GM12865 (cell line): ENCODE data around the gene FBXO45.
A peak's percentile ranks its signal among the peaks of the same experiment; 100 is the strongest.
"Not testable (repeated sequence)": the region's sequence is repeated elsewhere in the genome, so short reads cannot be mapped to it uniquely, and the experiment has no call there.

Experiments used
- DNase-seq: peaks from one replicate; pipeline ENCODE4 v3.0.0; 2010; ENCODE audit warnings: low read depth
- H3K4me3 ChIP-seq: 2 replicates; pipeline ENCODE4 v1.5.1; 2011; ENCODE audit warnings: mild to moderate bottlenecking, low read depth, low read length, control low read depth
- CTCF ChIP-seq: IDR thresholded peaks from 2 replicates; pipeline ENCODE4 v1.5.1; 2011; ENCODE audit warnings: low read length, control low read depth, low read depth, inconsistent platforms; ENCODE audit not compliant: insufficient read depth; ENCODE audit errors: missing control alignments

The FBXO45 gene

GRCh38 chr3:196603683-196604082 lies 35.2 kb downstream of the FBXO45 start:
- DNase-seq, result no peak
- H3K4me3 ChIP-seq, result no peak overlapping the region
- TF ChIP-seq CTCF, result no peak

- peak; percentile 66 for DNase-seq
- no peak for TF ChIP-seq CTCF
- no peak overlapping the region for H3K4me3 ChIP-seq
Measured at GRCh38 chr3:196604548-196604947, 36.1 kb downstream of the FBXO45 start.

- DNase-seq, result no peak
- no peak for TF ChIP-seq CTCF
- H3K4me3 ChIP-seq, result no peak overlapping the region
Measured at GRCh38 chr3:196608693-196609092, 40.2 kb downstream of the FBXO45 start.

GRCh38 chr3:196609343-196609775 lies 40.9 kb downstream of the FBXO45 start:
- TF ChIP-seq CTCF, result peak; percentile 89

GRCh38 chr3:196609805-196610515 lies 41.5 kb downstream of the FBXO45 start:
- H3K4me3 ChIP-seq, result no peak overlapping the region
- no peak for DNase-seq
- no peak for TF ChIP-seq CTCF

More at GRCh38 chr3:196609343-196609775, 40.9 kb downstream of the FBXO45 start:
- no peak overlapping the region; the same call in 1 of the 2 replicates for H3K4me3 ChIP-seq
- peak; percentile 93 for DNase-seq

- TF ChIP-seq CTCF, result no peak
- H3K4me3 ChIP-seq, result no peak overlapping the region
- DNase-seq, result no peak
Measured at GRCh38 chr3:196611761-196612483, 43.5 kb downstream of the FBXO45 start.

- H3K4me3 ChIP-seq, DNase-seq: not testable (repeated sequence)
Measured at GRCh38 chr3:196615234-196615633, 46.8 kb downstream of the FBXO45 start.
